Suprapubic skin (tissue), 4 donors: ENCODE results near the gene FJX1. TPM values are rescaled to one million over a fixed set of nuclear protein-coding genes. Genes with fewer than 3 reads are reported as not detected.

Experiments used
- DNase-seq, 2 donors: peaks; one replicate each; pipeline ENCODE4 v3.0.0-alpha.2; 2019; ENCODE audit warnings: low spot score in 2 of 2
- H3K27ac ChIP-seq: fragments of 200-600 bp; sonication (generic); one replicate; pipeline ENCODE4 v1.5.1; 2019
- H3K27me3 ChIP-seq: fragments of 200-600 bp; sonication (generic); one replicate; pipeline ENCODE4 v1.5.1; 2019
- H3K36me3 ChIP-seq: fragments of 200-600 bp; sonication (generic); one replicate; pipeline ENCODE4 v1.5.1; 2019
- H3K4me1 ChIP-seq: fragments of 200-600 bp; sonication (generic); one replicate; pipeline ENCODE4 v1.5.1; 2019
- H3K4me3 ChIP-seq: fragments of 200-600 bp; sonication (generic); one replicate; pipeline ENCODE4 v1.5.1; 2019; ENCODE audit warnings: mild to moderate bottlenecking
- H3K9me3 ChIP-seq: fragments of 200-600 bp; sonication (generic); one replicate; pipeline ENCODE4 v1.5.1; 2019
- EP300 ChIP-seq: sonication (generic); formaldehyde crosslinking; IDR thresholded peaks from one replicate; pipeline ENCODE4 v1.6.1; 2017; ENCODE audit warnings: antibody characterized with exemption
- POLR2A ChIP-seq, 2 donors: fragments of 450-650 bp; IDR thresholded peaks; one replicate each; pipeline ENCODE4 v1.6.1; 2017; ENCODE audit warnings: antibody characterized with exemption in 2 of 2, mild to moderate bottlenecking in 2 of 2, moderate library complexity in 2 of 2
- POLR2AphosphoS5 ChIP-seq, 3 donors: sonication (generic); formaldehyde crosslinking; IDR thresholded peaks; one replicate each; pipeline ENCODE4 v1.6.1; 2017; ENCODE audit warnings: antibody characterized with exemption in 3 of 3
- WGBS: methylation state at CpG from one replicate; pipeline ENCODE4 v1.1.5; 2018; 5-methylcytosine and 5-hydroxymethylcytosine counted together
- total RNA-seq, 4 donors: library from RNA; depleted of rRNA; stranded (reverse); fragments of >200 nt; gene quantifications; one replicate each; pipeline ENCODE4 v1.1.0, GENCODE V29; 2016
- TF ChIP-seq, protein P1 (sequence below), 2 donors: fragments of 200-600 bp in 1 of 2; fragments of 450-650 bp in 1 of 2; sonication (generic) in 1 of 2; IDR thresholded peaks; one replicate each; pipeline ENCODE4 v1.5.1; 2016 to 2019; ENCODE audit warnings: antibody characterized with exemption in 2 of 2, mild to moderate bottlenecking in 1 of 2, moderate library complexity in 1 of 2

Gene FJX1
- total RNA-seq, 4 donors from 2014 or later = 16.8 to 29.9 (median 22.9) TPM

DNA sequence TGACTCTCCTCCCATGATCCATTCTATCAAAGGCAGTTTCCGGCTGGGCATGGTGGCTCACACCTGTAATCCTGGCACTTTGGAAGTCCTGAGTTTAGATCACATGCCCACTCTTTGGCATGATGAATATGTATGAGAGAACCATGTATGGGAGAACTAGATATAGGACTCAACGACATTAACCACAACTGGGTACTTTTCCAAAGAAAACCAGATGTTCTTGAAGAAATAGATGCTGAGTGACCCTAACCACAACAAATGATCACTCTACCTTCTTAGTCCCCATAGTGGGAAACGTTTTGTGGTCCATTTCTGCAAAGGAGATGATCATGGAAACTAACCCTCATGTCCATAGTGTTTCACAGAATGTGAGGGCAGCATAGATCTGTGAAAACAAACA, 13.6 kb downstream of the FJX1 start:
- 76% methylated on average over 3 of the region's 3 CpGs for WGBS
- TF ChIP-seq, protein P1, sequence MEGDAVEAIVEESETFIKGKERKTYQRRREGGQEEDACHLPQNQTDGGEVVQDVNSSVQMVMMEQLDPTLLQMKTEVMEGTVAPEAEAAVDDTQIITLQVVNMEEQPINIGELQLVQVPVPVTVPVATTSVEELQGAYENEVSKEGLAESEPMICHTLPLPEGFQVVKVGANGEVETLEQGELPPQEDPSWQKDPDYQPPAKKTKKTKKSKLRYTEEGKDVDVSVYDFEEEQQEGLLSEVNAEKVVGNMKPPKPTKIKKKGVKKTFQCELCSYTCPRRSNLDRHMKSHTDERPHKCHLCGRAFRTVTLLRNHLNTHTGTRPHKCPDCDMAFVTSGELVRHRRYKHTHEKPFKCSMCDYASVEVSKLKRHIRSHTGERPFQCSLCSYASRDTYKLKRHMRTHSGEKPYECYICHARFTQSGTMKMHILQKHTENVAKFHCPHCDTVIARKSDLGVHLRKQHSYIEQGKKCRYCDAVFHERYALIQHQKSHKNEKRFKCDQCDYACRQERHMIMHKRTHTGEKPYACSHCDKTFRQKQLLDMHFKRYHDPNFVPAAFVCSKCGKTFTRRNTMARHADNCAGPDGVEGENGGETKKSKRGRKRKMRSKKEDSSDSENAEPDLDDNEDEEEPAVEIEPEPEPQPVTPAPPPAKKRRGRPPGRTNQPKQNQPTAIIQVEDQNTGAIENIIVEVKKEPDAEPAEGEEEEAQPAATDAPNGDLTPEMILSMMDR (IDR thresholded peaks at IDR 0.05) = no peak
- TF ChIP-seq EP300 = no peak
- TF ChIP-seq POLR2A (IDR thresholded peaks at IDR 0.05) = no peak
- TF ChIP-seq POLR2AphosphoS5 (IDR thresholded peaks at IDR 0.05) = no peak
- Histone ChIP-seq H3K27me3 (peaks cover 20% of the 10 kb centered on the region), H3K9me3 (no peaks in the 10 kb centered on the region), H3K27ac (no peak overlapping the region), H3K4me1 (no peaks in the 10 kb centered on the region), H3K36me3 (no peaks in the 10 kb centered on the region), H3K4me3 (no peak overlapping the region)
- no peak for DNase-seq

DNA sequence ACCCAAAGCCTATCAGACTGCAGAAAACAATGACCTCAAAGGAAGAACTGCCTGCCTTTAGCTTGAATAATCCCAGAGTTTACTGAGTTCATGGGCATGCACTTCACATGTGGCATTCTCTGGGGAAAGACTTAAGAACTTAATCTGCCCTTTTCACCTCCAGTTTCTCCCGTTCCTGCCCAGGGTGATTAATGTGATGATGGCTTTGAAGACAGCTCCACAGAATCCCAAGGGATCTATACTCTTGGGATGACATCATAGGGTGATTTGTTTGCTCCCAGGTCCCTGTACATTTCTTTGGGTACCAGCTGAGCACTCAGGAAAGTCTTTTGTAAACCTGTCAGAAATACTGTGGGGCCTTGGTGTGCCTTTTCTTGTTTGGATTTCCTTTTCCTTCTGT, 14.0 kb downstream of the FJX1 start:
- no peak overlapping the region for H3K4me3 ChIP-seq
- H3K27ac ChIP-seq = no peak overlapping the region
- peaks cover 20% of the 10 kb centered on the region for H3K27me3 ChIP-seq
- WGBS = 70% methylated on average over 1 of the region's 1 CpG
- no peaks in the 10 kb centered on the region for H3K4me1 ChIP-seq
- H3K9me3 ChIP-seq = no peaks in the 10 kb centered on the region
- no peaks in the 10 kb centered on the region for H3K36me3 ChIP-seq
- DNase-seq = no peak
- no peak for TF ChIP-seq POLR2A (IDR thresholded peaks at IDR 0.05)
- TF ChIP-seq EP300 = no peak
- TF ChIP-seq, protein P1 (IDR thresholded peaks at IDR 0.05) = no peak
- no peak for TF ChIP-seq POLR2AphosphoS5 (IDR thresholded peaks at IDR 0.05)

DNA sequence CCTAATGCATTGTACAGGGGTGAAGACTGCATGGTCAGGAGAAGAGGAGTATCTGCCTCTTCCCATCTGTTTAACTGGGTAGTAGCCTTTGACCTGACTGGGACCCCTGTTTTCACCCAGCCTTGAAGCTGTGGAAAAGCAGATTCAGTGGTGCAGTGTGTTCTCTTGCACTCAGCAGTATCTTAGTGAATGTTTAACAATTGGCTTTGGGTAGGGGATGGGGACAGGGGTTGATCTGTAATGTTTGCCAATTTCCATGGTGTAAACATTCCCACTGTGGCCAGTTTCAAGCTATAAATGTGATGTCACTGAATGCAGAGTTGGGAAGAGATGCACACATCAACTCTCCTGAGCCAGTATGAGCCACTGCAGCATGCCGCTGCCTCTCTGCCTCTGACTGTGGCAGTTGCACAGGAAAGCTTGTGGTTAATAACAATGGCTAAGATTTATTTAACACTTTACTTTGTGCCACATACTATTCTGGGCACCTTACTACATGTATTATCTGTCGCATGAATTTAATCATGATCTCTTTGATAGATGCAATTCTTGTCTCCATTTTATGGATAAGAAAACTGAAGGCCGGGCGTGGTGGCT, 15.7 kb downstream of the FJX1 start:
- no peak overlapping the region for H3K27ac ChIP-seq
- H3K4me3 ChIP-seq = no peak overlapping the region
- TF ChIP-seq EP300 (no peak), POLR2AphosphoS5 (IDR thresholded peaks at IDR 0.05) (no peak), POLR2A (IDR thresholded peaks at IDR 0.05) (no peak)
- TF ChIP-seq, protein P1 (IDR thresholded peaks at IDR 0.05) = no peak
- 82% methylated on average over 4 of the region's 4 CpGs for WGBS
- H3K9me3 ChIP-seq = no peaks in the 10 kb centered on the region
- no peaks in the 10 kb centered on the region for H3K4me1 ChIP-seq
- no peak for DNase-seq
- H3K36me3 ChIP-seq = no peaks in the 10 kb centered on the region
- peaks cover 20% of the 10 kb centered on the region for H3K27me3 ChIP-seq

DNA sequence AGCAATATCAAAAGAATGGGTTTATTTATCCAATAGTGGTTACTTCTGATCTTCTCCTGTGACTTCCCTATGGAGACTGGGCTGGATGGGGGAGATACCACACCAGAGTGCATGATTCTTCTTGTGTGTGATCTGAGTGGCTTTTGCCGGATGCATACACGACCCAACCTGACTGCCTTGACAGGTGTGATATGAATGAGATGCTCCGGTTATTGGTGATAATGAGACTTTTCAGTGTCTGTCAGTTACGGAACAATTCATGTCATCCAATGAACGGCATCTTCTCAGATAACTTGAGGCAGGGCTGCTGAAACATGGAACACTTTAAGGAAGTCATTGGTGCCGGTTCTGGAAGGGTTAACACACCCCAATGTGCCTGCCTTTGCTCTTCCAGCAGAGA, 17.7 kb downstream of the FJX1 start:
- TF ChIP-seq POLR2AphosphoS5 (IDR thresholded peaks at IDR 0.05) (no peak), EP300 (no peak)
- WGBS = 91% methylated on average over 6 of the region's 6 CpGs
- DNase-seq = no peak

DNA sequence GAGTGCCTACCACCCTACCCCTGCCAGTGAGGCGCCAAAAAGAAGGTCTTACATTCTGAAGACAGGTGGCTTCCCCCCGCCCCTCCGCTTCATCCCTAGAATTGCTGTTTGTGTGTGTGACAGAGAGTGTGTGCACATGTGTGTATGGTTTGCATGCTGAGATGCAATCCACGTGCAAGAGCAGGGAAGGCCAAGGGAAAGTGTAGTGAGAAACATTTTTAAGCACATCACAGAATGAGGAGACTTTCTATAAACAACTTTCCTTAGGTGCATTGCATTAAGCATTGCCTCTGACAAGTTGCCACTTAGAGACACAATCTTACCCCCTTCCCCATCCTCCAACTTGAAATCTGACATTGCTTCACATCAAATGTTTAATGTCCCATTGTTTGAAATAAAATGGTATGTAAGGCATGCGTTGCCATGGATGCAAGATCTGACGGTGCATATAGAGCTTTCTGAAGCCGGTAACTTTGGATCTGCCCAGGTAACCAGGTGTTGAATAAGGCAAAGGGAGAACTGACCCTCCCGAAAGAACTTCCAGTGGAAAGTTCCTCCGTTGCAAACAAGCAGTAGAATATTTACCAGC, 21.4 kb downstream of the FJX1 start:
- DNase-seq = no peak
- Histone ChIP-seq H3K27me3 (peaks cover 10% of the 10 kb centered on the region), H3K9me3 (no peaks in the 10 kb centered on the region), H3K36me3 (no peaks in the 10 kb centered on the region), H3K4me1 (no peaks in the 10 kb centered on the region), H3K27ac (no peak overlapping the region), H3K4me3 (no peak overlapping the region)
- TF ChIP-seq POLR2A (IDR thresholded peaks at IDR 0.05) = no peak
- TF ChIP-seq EP300 = no peak
- TF ChIP-seq POLR2AphosphoS5 (IDR thresholded peaks at IDR 0.05) = no peak
- TF ChIP-seq, protein P1 (IDR thresholded peaks at IDR 0.05) = no peak
- 68% methylated on average over 9 of the region's 9 CpGs for WGBS

More for the DNA sequence above, 17.7 kb downstream of the FJX1 start:
- H3K4me3 ChIP-seq = no peak overlapping the region
- H3K27ac ChIP-seq = no peak overlapping the region
- H3K27me3 ChIP-seq = peaks cover 20% of the 10 kb centered on the region
- H3K36me3 ChIP-seq = no peaks in the 10 kb centered on the region
- no peaks in the 10 kb centered on the region for H3K4me1 ChIP-seq
- H3K9me3 ChIP-seq = no peaks in the 10 kb centered on the region
